ENCODE measurements around the gene IZUMO1. TPM values are rescaled to one million over a fixed set of nuclear protein-coding genes. Genes with fewer than 3 reads are reported as not detected.
A peak's percentile ranks its signal among the peaks of the same experiment; 100 is the strongest.

The IZUMO1 gene
- total and polyA plus RNA-seq, 12 donors: 0.12 to 1.3 (median 0.68) TPM; not detected in 1

- DNase-seq: no peak
- WGBS, 2 donors: 14 to 21% methylated on average over 25 of the region's 25 CpGs
Measured at GRCh38 chr19:48713041-48713863, 33.5 kb downstream of the IZUMO1 start.

GRCh38 chr19:48711106-48711662, 35.5 kb downstream of the IZUMO1 start:
- no peak for TF ChIP-seq CTCF (IDR thresholded peaks at IDR 0.05)
- no peak for DNase-seq
- 90 to 92% methylated on average over 4 of the region's 4 CpGs for WGBS, 2 donors
- intact Hi-C loops (cut with DNase I): loop anchor here in 5 of 10 donors (5.0 kb wide), 1 partner anchor 34 kb away; no protein-coding TSS in a partner anchor
- Histone ChIP-seq H3K27me3 (no peaks in the 10 kb centered on the region), H3K4me1 (peaks cover 6 to 29% (median 24%) of the 10 kb centered on the region in 9 donors), H3K36me3 (peaks cover 0 to 5% (median 0%) of the 10 kb centered on the region in 9 donors), H3K4me3 (no peak overlapping the region), H3K9me3 (peaks cover 0 to 10% (median 0%) of the 10 kb centered on the region in 11 donors), H3K27ac (no peak overlapping the region)
- ATAC-seq: no peak

More at GRCh38 chr19:48713041-48713863, 33.5 kb downstream of the IZUMO1 start:
- peak in 1 of 8 donors; percentile 0 for ATAC-seq
- intact Hi-C loops (cut with DNase I): loop anchor here in 5 of 10 donors (5.0 kb wide), 1 partner anchor 36 kb away; no protein-coding TSS in a partner anchor
- Histone ChIP-seq H3K4me1 (peaks cover 14 to 50% (median 38%) of the 10 kb centered on the region in 9 donors), H3K27ac (peak overlapping the region in 8 of 10 donors; percentile 53 to 91 (median 75)), H3K9me3 (peaks cover 0 to 10% (median 0%) of the 10 kb centered on the region in 11 donors), H3K4me3 (peak overlapping the region; percentile 47 to 86 (median 70)), H3K36me3 (no peaks in the 10 kb centered on the region), H3K27me3 (no peaks in the 10 kb centered on the region)
- peak in 1 of 9 donors; percentile 18 for TF ChIP-seq CTCF (IDR thresholded peaks at IDR 0.05)

GRCh38 chr19:48708471-48708870, 38.2 kb downstream of the IZUMO1 start:
- intact Hi-C loops (cut with DNase I): no loop called here
- no peak overlapping the region for H3K4me3 ChIP-seq
- no peak for ATAC-seq
- H3K4me1 ChIP-seq: peaks cover 3 to 10% (median 7%) of the 10 kb centered on the region in 9 donors
- DNase-seq: no peak
- H3K36me3 ChIP-seq: peaks cover 0 to 11% (median 0%) of the 10 kb centered on the region in 9 donors
- WGBS, 2 donors: 54 to 57% methylated on average over 11 of the region's 11 CpGs
- TF ChIP-seq CTCF (IDR thresholded peaks at IDR 0.05): no peak
- H3K27me3 ChIP-seq: no peaks in the 10 kb centered on the region
- H3K9me3 ChIP-seq: peaks cover 0 to 10% (median 0%) of the 10 kb centered on the region in 11 donors
- no peak overlapping the region for H3K27ac ChIP-seq

- Histone ChIP-seq H3K27ac (no peak overlapping the region), H3K4me1 (no peaks in the 10 kb centered on the region), H3K36me3 (peaks cover 0 to 24% (median 0%) of the 10 kb centered on the region in 9 donors), H3K27me3 (no peaks in the 10 kb centered on the region), H3K4me3 (no peak overlapping the region), H3K9me3 (no peaks in the 10 kb centered on the region)
- DNase-seq (no peak), ATAC-seq (no peak)
- TF ChIP-seq CTCF (IDR thresholded peaks at IDR 0.05): no peak
- 44 to 65% methylated on average over 2 of the region's 2 CpGs for WGBS, 2 donors
- intact Hi-C loops (cut with DNase I): no loop called here
Measured at GRCh38 chr19:48705431-48705830, 41.3 kb downstream of the IZUMO1 start.

Measured in heart right ventricle (tissue), 16 donors.